DND-41 (cell line): ENCODE data around the gene MAP2K5.

ENCODE experiments used
- ATAC-seq: fragments of 200-7000 bp; cut with Tn5 transposase; 3 replicates; pipeline ENCODE4 v1.9.1; 2021; ENCODE audit warnings: low read depth; ENCODE audit not compliant: insufficient read depth
- DNase-seq: peaks from one replicate; pipeline ENCODE4 v3.0.0-alpha.2; 2020
- H2AFZ ChIP-seq: 2 replicates; pipeline ENCODE4 v1.6.0; 2012; ENCODE audit warnings: low read depth, low read length
- H3K27ac ChIP-seq: 2 replicates; pipeline ENCODE4 v1.5.1; 2012; ENCODE audit warnings: low read length, inconsistent platforms
- H3K27me3 ChIP-seq: fragments of 200-600 bp; sonication (generic); 2 replicates; pipeline ENCODE4 v1.6.0; 2012; ENCODE audit warnings: low read length, mild to moderate bottlenecking, inconsistent platforms; ENCODE audit not compliant: insufficient read depth, poor library complexity
- H3K36me3 ChIP-seq: 2 replicates; pipeline ENCODE4 v1.5.1; 2012; ENCODE audit warnings: low read length, inconsistent platforms; ENCODE audit not compliant: insufficient read depth
- H3K4me1 ChIP-seq: 2 replicates; pipeline ENCODE4 v1.5.1; 2012; ENCODE audit warnings: mild to moderate bottlenecking, low read length; ENCODE audit not compliant: insufficient read depth
- H3K4me2 ChIP-seq: 2 replicates; pipeline ENCODE4 v1.6.0; 2012; ENCODE audit warnings: mild to moderate bottlenecking, moderate library complexity, low read length, inconsistent platforms; ENCODE audit not compliant: insufficient read depth
- H3K4me3 ChIP-seq, 2 experiments: fragments of 200-600 bp in 1 of 2; shearing (Covaris generic) in 1 of 2; 2 replicates each; pipeline ENCODE4 v1.5.1; 2012 to 2016; ENCODE audit warnings: inconsistent platforms in 2 of 2, low read length in 2 of 2, mild to moderate bottlenecking in 2 of 2, low read depth in 1 of 2, moderate library complexity in 1 of 2
- H3K79me2 ChIP-seq: 2 replicates; pipeline ENCODE4 v1.6.0; 2012; ENCODE audit warnings: low read length, inconsistent platforms; ENCODE audit not compliant: insufficient read depth
- H3K9ac ChIP-seq: 2 replicates; pipeline ENCODE4 v1.6.0; 2012; ENCODE audit warnings: low read depth, mild to moderate bottlenecking, inconsistent platforms, low read length, moderate library complexity
- H3K9me3 ChIP-seq: 2 replicates; pipeline ENCODE4 v1.5.1; 2012; ENCODE audit warnings: low read length, moderate library complexity, mild to moderate bottlenecking, inconsistent platforms; ENCODE audit not compliant: insufficient read depth, severe bottlenecking
- H4K20me1 ChIP-seq: 2 replicates; pipeline ENCODE4 v1.6.0; 2012; ENCODE audit warnings: low read length; ENCODE audit not compliant: insufficient read depth
- CTCF ChIP-seq: IDR thresholded peaks from 2 replicates; pipeline ENCODE4 v1.5.1; 2012; ENCODE audit warnings: borderline replicate concordance, low read length, moderate library complexity, mild to moderate bottlenecking; ENCODE audit not compliant: poor library complexity, severe bottlenecking; ENCODE audit errors: extremely low read depth
- EZH2 ChIP-seq: IDR thresholded peaks from 3 replicates; pipeline ENCODE4 v1.6.1; 2012; ENCODE audit warnings: borderline replicate concordance, low read depth, mild to moderate bottlenecking, moderate library complexity, low read length, inconsistent platforms; ENCODE audit not compliant: severe bottlenecking

Gene MAP2K5

GRCh38 chr15:67770358-67770628 lies 227.8 kb downstream of the MAP2K5 start:
- Histone ChIP-seq H2AFZ (no peak overlapping the region), H3K9ac (no peak overlapping the region), H3K27ac (no peak overlapping the region), H3K9me3 (no peaks in the 10 kb centered on the region), H3K36me3 (no peaks in the 10 kb centered on the region; the same call in 1 of the 2 replicates), H3K79me2 (no peaks in the 10 kb centered on the region), H3K4me2 (no peak overlapping the region), H3K27me3 (no peaks in the 10 kb centered on the region), H3K4me3 (no peak overlapping the region), H4K20me1 (no peaks in the 10 kb centered on the region), H3K4me1 (no peaks in the 10 kb centered on the region)
- no peak for ATAC-seq
- TF ChIP-seq EZH2, result no peak
- DNase-seq, result no peak

GRCh38 chr15:67771189-67771800 lies 228.8 kb downstream of the MAP2K5 start:
- Histone ChIP-seq H4K20me1 (no peaks in the 10 kb centered on the region), H3K4me1 (no peaks in the 10 kb centered on the region), H3K9me3 (no peaks in the 10 kb centered on the region), H2AFZ (no peak overlapping the region), H3K27ac (no peak overlapping the region), H3K9ac (no peak overlapping the region), H3K4me3 (no peak overlapping the region), H3K36me3 (no peaks in the 10 kb centered on the region; the same call in 1 of the 2 replicates), H3K4me2 (no peak overlapping the region), H3K27me3 (no peaks in the 10 kb centered on the region), H3K79me2 (no peaks in the 10 kb centered on the region)
- DNase-seq (no peak), ATAC-seq (no peak)
- TF ChIP-seq EZH2, result no peak
- no peak for TF ChIP-seq CTCF

- H3K4me2 ChIP-seq, result no peak overlapping the region
- H3K9ac ChIP-seq, result no peak overlapping the region
- DNase-seq (no peak), ATAC-seq (no peak)
- no peaks in the 10 kb centered on the region for H3K79me2 ChIP-seq
- H4K20me1 ChIP-seq, result no peaks in the 10 kb centered on the region
- H3K9me3 ChIP-seq, result no peaks in the 10 kb centered on the region
- TF ChIP-seq CTCF, result no peak
- TF ChIP-seq EZH2, result no peak
- H3K4me1 ChIP-seq, result no peaks in the 10 kb centered on the region
- H3K4me3 ChIP-seq, result no peak overlapping the region
- no peaks in the 10 kb centered on the region; the same call in 1 of the 2 replicates for H3K36me3 ChIP-seq
- no peak overlapping the region for H2AFZ ChIP-seq
- no peak overlapping the region for H3K27ac ChIP-seq
- H3K27me3 ChIP-seq, result no peaks in the 10 kb centered on the region
Measured at GRCh38 chr15:67774626-67775025, 232.1 kb downstream of the MAP2K5 start.

- H2AFZ ChIP-seq, result no peak overlapping the region
- H3K79me2 ChIP-seq, result no peaks in the 10 kb centered on the region
- no peak for TF ChIP-seq EZH2
- TF ChIP-seq CTCF, result no peak
- no peak overlapping the region for H3K4me3 ChIP-seq
- no peak overlapping the region for H3K27ac ChIP-seq
- no peaks in the 10 kb centered on the region for H3K9me3 ChIP-seq
- DNase-seq (no peak), ATAC-seq (no peak)
- H3K4me2 ChIP-seq, result no peak overlapping the region
- H4K20me1 ChIP-seq, result no peaks in the 10 kb centered on the region
- no peaks in the 10 kb centered on the region for H3K36me3 ChIP-seq
- no peaks in the 10 kb centered on the region for H3K27me3 ChIP-seq
- H3K9ac ChIP-seq, result no peak overlapping the region
- no peaks in the 10 kb centered on the region for H3K4me1 ChIP-seq
Measured at GRCh38 chr15:67775250-67775649, 232.7 kb downstream of the MAP2K5 start.
